IMR-90 (cell line): ENCODE data around the gene NPY4R. TPM values are rescaled to one million over a fixed set of nuclear protein-coding genes. Genes with fewer than 3 reads are reported as not detected.
"Not testable (repeated sequence)": the region's sequence is repeated elsewhere in the genome, so short reads cannot be mapped to it uniquely, and the experiment has no call there.

Source experiments
- ATAC-seq: fragments of 200-7000 bp; cut with Tn5 transposase; 2 replicates; pipeline ENCODE4 v1.9.1; 2020; ENCODE audit warnings: low read depth, mild to moderate bottlenecking, moderate library complexity
- BruUV-seq: library from RNA; stranded (reverse); fragments of 400-500 nt; replicated peaks from 2 replicates; lab custom pipeline; 2021; lab: Mats Ljungman, UMichigan
- CTCF ChIA-PET: fragments of 300-600 bp; formaldehyde crosslinking; extraction: SDS; loops from one replicate; lab custom pipeline; 2021; ENCODE audit warnings: antibody characterized with exemption; lab: Yijun Ruan, JAX
- POLR2A ChIA-PET: fragments of 300-600 bp; sonication (Branson Sonifier 250); formaldehyde crosslinking; loops from one replicate; lab custom pipeline; 2022; ENCODE audit warnings: antibody characterized with exemption; ENCODE audit not compliant: unreplicated experiment; lab: Charles Lee
- DNase-seq: peaks from one replicate; pipeline ENCODE4 v3.0.0; 2013
- H2AFZ ChIP-seq: replicated peaks from 2 replicates; pipeline ENCODE3; 2013; ENCODE audit warnings: low read length, mild to moderate bottlenecking; ENCODE audit not compliant: poor library complexity
- H2AK5ac ChIP-seq: 2 replicates; pipeline ENCODE4 v1.6.1; 2013; ENCODE audit warnings: low read depth, low read length, inconsistent platforms
- H2AK9ac ChIP-seq: replicated peaks from 2 replicates; pipeline ENCODE3; 2013; ENCODE audit warnings: mild to moderate bottlenecking, low read depth, low read length, moderate library complexity; ENCODE audit not compliant: poor library complexity
- H2BK120ac ChIP-seq: 2 replicates; pipeline ENCODE4 v1.6.1; 2013; ENCODE audit warnings: low read depth, low read length, inconsistent platforms
- H2BK15ac ChIP-seq: 3 replicates; pipeline ENCODE4 v1.6.1; 2013; ENCODE audit warnings: low read depth, low read length, inconsistent platforms
- H2BK20ac ChIP-seq: 2 replicates; pipeline ENCODE4 v1.6.1; 2013; ENCODE audit warnings: low read depth, mild to moderate bottlenecking, inconsistent platforms, low read length, moderate library complexity
- H2BK5ac ChIP-seq: 2 replicates; pipeline ENCODE4 v1.6.1; 2013; ENCODE audit warnings: mild to moderate bottlenecking, low read depth, low read length, inconsistent platforms; ENCODE audit not compliant: poor library complexity, severe bottlenecking
- H3K14ac ChIP-seq: replicated peaks from 2 replicates; pipeline ENCODE4 v1.6.1; 2013; ENCODE audit warnings: low read depth, low read length, inconsistent platforms
- H3K18ac ChIP-seq: 2 replicates; pipeline ENCODE4 v1.6.1; 2013; ENCODE audit warnings: low read depth, low read length, control low read depth
- H3K23ac ChIP-seq: 2 replicates; pipeline ENCODE4 v1.6.1; 2013; ENCODE audit warnings: low read depth, low read length, inconsistent platforms
- H3K27ac ChIP-seq: 2 replicates; pipeline ENCODE4 v1.5.1; 2013; ENCODE audit warnings: mild to moderate bottlenecking, control low read depth, low read length; ENCODE audit not compliant: insufficient read depth
- H3K27me3 ChIP-seq: 2 replicates; pipeline ENCODE4 v1.6.1; 2013; ENCODE audit warnings: low read length; ENCODE audit not compliant: control insufficient read depth, insufficient read depth
- H3K36me3 ChIP-seq: 2 replicates; pipeline ENCODE4 v1.6.1; 2013; ENCODE audit warnings: low read length, mixed read lengths; ENCODE audit not compliant: control insufficient read depth, insufficient read depth
- H3K4ac ChIP-seq: 2 replicates; pipeline ENCODE4 v1.6.1; 2013; ENCODE audit warnings: low read depth, low read length, inconsistent platforms
- H3K4me1 ChIP-seq: 2 replicates; pipeline ENCODE4 v1.6.1; 2013; ENCODE audit warnings: low read length, mixed read lengths; ENCODE audit not compliant: control insufficient read depth, insufficient read depth
- H3K4me2 ChIP-seq: 2 replicates; pipeline ENCODE4 v1.6.1; 2013; ENCODE audit warnings: low read depth, mild to moderate bottlenecking, control low read depth, low read length, moderate library complexity
- H3K4me3 ChIP-seq: 2 replicates; pipeline ENCODE4 v1.5.1; 2013; ENCODE audit warnings: low read depth, mild to moderate bottlenecking, control low read depth, low read length, moderate library complexity; ENCODE audit not compliant: insufficient read depth
- H3K56ac ChIP-seq: 2 replicates; pipeline ENCODE4 v1.6.1; 2013; ENCODE audit warnings: low read length, inconsistent platforms; ENCODE audit not compliant: insufficient read depth; ENCODE audit errors: extremely low read depth
- H3K79me1 ChIP-seq, 2 experiments: 2 replicates each; pipeline ENCODE4 v1.6.1; 2013; ENCODE audit warnings: low read length in 2 of 2, inconsistent platforms in 1 of 2, low read depth in 1 of 2
- H3K9ac ChIP-seq: 2 replicates; pipeline ENCODE4 v1.6.1; 2013; ENCODE audit warnings: low read depth, low read length, control low read depth
- H3K9me1 ChIP-seq: 2 replicates; pipeline ENCODE4 v1.6.1; 2013; ENCODE audit warnings: low read length, inconsistent platforms; ENCODE audit not compliant: insufficient read depth
- H3K9me3 ChIP-seq: 2 replicates; pipeline ENCODE4 v1.6.1; 2013; ENCODE audit warnings: low read length; ENCODE audit not compliant: control insufficient read depth, insufficient read depth
- H4K20me1 ChIP-seq: 2 replicates; pipeline ENCODE4 v1.6.1; 2013; ENCODE audit warnings: low read length, inconsistent platforms; ENCODE audit not compliant: insufficient read depth
- H4K5ac ChIP-seq: 2 replicates; pipeline ENCODE4 v1.6.1; 2013; ENCODE audit warnings: mild to moderate bottlenecking, low read depth, low read length, control low read depth
- H4K8ac ChIP-seq, 2 experiments: 2 replicates each; pipeline ENCODE4 v1.6.1; 2013; ENCODE audit warnings: low read depth in 2 of 2, low read length in 2 of 2, control low read depth in 1 of 2, inconsistent platforms in 1 of 2
- H4K91ac ChIP-seq: 2 replicates; pipeline ENCODE4 v1.6.1; 2013; ENCODE audit warnings: low read depth, low read length, inconsistent platforms; ENCODE audit not compliant: insufficient read depth
- WGBS, 2 experiments: methylation state at CpG; one replicate each; pipeline versions ENCODE4 v1.1.5 to v1.1.7; 2013; ENCODE audit warnings: missing lambda C conversion rate in 2 of 2; ENCODE audit not compliant: insufficient read length in 1 of 2; ENCODE audit errors: extremely low coverage in 2 of 2; 5-methylcytosine and 5-hydroxymethylcytosine counted together
- dilution Hi-C: fragments of 300-500 bp; cut with HindIII; formaldehyde crosslinking; loops from one replicate; pipeline ENCODE4 v1.14.3; 2018; ENCODE audit warnings: low sequenced_read_pairs; ENCODE audit not compliant: unreplicated experiment
- in situ Hi-C: fragments of 300-500 bp; cut with MboI; formaldehyde crosslinking; loops from 3 replicates; pipeline ENCODE4 v1.14.3; 2019; ENCODE audit warnings: low sequenced_read_pairs, inconsistent platforms, mixed read lengths
- intact Hi-C: fragments of 100-400 bp; cut with micrococcal nuclease; formaldehyde crosslinking; loops from 2 replicates; pipeline ENCODE4 v1.10.0; 2022
- polyA plus RNA-seq, 3 experiments: library from polyadenylated mRNA; depleted of rRNA; stranded (reverse); fragments of >200 nt; gene quantifications; 2 replicates each; pipeline ENCODE4 v1.2.3, GENCODE V29; 2012; ENCODE audit warnings: low replicate concordance in 1 of 3
- total RNA-seq: library from RNA; depleted of rRNA; stranded (reverse); fragments of >200 nt; gene quantifications from 2 replicates; pipeline ENCODE4 v1.2.3, GENCODE V29; 2012

The NPY4R gene
- total and polyA plus RNA-seq, 2 of the 4 experiments (the other 2 are of a cell fraction): 0.56 to 1.1 TPM

GRCh38 chr10:46418283-46418682, 47.5 kb downstream of the NPY4R start:
- H3K4me3 ChIP-seq, H3K9me1 ChIP-seq, H2AK5ac ChIP-seq, in situ Hi-C loops, H3K18ac ChIP-seq, H4K91ac ChIP-seq, H4K20me1 ChIP-seq, H2BK120ac ChIP-seq, H4K5ac ChIP-seq, H2AFZ ChIP-seq, ATAC-seq, H3K4me2 ChIP-seq, POLR2A ChIA-PET, H3K14ac ChIP-seq, H2BK20ac ChIP-seq, H3K4ac ChIP-seq, H3K79me1 ChIP-seq, DNase-seq, H2BK15ac ChIP-seq, H3K36me3 ChIP-seq, H3K56ac ChIP-seq, H3K9me3 ChIP-seq, H3K27me3 ChIP-seq, H3K9ac ChIP-seq, H2AK9ac ChIP-seq, H4K8ac ChIP-seq, BruUV-seq, CTCF ChIA-PET, H3K27ac ChIP-seq, H3K23ac ChIP-seq, H2BK5ac ChIP-seq, H3K4me1 ChIP-seq, dilution Hi-C loops, intact Hi-C loops: not testable (repeated sequence)
- WGBS, 2 experiments: no CpG with 5 or more reads among the region's 7 CpGs

DNA sequence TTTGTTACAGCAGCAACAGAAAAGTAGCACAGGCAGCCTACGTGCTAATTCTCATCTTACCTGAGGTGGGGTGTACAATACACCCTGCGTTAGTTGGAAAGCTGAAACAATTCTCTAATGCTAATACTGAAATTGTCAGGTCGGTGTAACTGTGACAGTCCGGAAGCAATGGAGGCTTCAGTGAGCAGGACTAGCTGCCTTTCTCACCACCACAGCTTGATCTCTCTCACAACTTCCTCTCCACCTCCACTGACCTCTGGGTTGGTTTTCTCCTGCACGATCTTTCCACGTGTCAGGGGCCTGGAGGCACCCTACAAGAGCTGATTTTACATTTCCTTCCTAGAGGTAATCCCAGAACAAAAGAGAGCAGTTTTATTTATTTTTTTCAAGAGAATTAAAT, 50.5 kb downstream of the NPY4R start:
- H3K9me3 ChIP-seq, in situ Hi-C loops, CTCF ChIA-PET, H3K23ac ChIP-seq, H3K4me3 ChIP-seq, H3K27me3 ChIP-seq, H2AFZ ChIP-seq, ATAC-seq, H3K4me1 ChIP-seq, H3K27ac ChIP-seq, H3K4me2 ChIP-seq, H3K56ac ChIP-seq, H3K9me1 ChIP-seq, DNase-seq, BruUV-seq, H2BK20ac ChIP-seq, H4K5ac ChIP-seq, H2AK5ac ChIP-seq, H3K36me3 ChIP-seq, H3K9ac ChIP-seq, H3K14ac ChIP-seq, H2BK15ac ChIP-seq, H2BK120ac ChIP-seq, dilution Hi-C loops, H3K79me1 ChIP-seq, POLR2A ChIA-PET, H2AK9ac ChIP-seq, H3K4ac ChIP-seq, H3K18ac ChIP-seq, H4K91ac ChIP-seq, intact Hi-C loops, H2BK5ac ChIP-seq, H4K8ac ChIP-seq, H4K20me1 ChIP-seq: not testable (repeated sequence)
- no CpG with 5 or more reads among the region's 6 CpGs for WGBS, 2 experiments
